ENCODE measurements around the gene MYO9A.

The MYO9A gene

DNA sequence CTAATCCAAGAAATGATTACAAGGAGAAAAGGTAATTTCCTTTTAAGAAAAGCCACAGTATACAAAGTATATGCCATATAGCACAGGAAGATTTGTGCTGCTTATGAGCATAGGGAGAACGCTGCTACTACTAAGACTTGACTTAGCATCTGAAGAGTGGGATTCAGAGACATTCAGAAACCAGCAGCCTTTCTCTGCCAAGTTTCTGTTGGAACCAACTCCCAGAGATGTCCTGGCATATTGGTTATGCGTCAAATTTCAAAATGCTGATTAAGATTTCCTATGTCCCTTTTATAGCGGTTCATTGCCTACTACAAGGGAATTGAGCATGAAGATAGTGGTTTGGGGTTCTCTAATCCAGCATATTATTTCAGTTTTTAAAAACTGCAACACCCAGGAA is 302.6 kb downstream of the MYO9A start:
- H3K27ac ChIP-seq (ENCODE audit: insufficient read depth, low read depth, low read length, poor library complexity, severe bottlenecking): no peak overlapping the region
- H3K36me3 ChIP-seq (ENCODE audit: control insufficient read depth, insufficient read depth, low read length): no peaks in the 10 kb centered on the region
- no peaks in the 10 kb centered on the region for H3K27me3 ChIP-seq (ENCODE audit: control insufficient read depth, insufficient read depth, low read length, poor library complexity, severe bottlenecking)
- H3K9me3 ChIP-seq (ENCODE audit: control insufficient read depth, low read length): no peaks in the 10 kb centered on the region
- H3K4me3 ChIP-seq (ENCODE audit: insufficient read depth, low read depth, low read length): no peak overlapping the region
- no peaks in the 10 kb centered on the region for H3K4me1 ChIP-seq (ENCODE audit: control insufficient read depth, insufficient read depth, low read length)
- WGBS, 2 experiments: 97% methylated on average over 3 of the region's 3 CpGs

GRCh38 chr15:71813723-71814470 is 304.1 kb downstream of the MYO9A start:
- H3K4me1 ChIP-seq (ENCODE audit: control insufficient read depth, insufficient read depth, low read length): no peaks in the 10 kb centered on the region
- WGBS, 2 experiments: 93% methylated on average over 9 of the region's 9 CpGs
- H3K36me3 ChIP-seq (ENCODE audit: control insufficient read depth, insufficient read depth, low read length): no peaks in the 10 kb centered on the region
- H3K4me3 ChIP-seq (ENCODE audit: insufficient read depth, low read depth, low read length): no peak overlapping the region
- no peak overlapping the region for H3K27ac ChIP-seq (ENCODE audit: insufficient read depth, low read depth, low read length, poor library complexity, severe bottlenecking)
- H3K27me3 ChIP-seq (ENCODE audit: control insufficient read depth, insufficient read depth, low read length, poor library complexity, severe bottlenecking): no peaks in the 10 kb centered on the region
- no peaks in the 10 kb centered on the region for H3K9me3 ChIP-seq (ENCODE audit: control insufficient read depth, low read length)

DNA sequence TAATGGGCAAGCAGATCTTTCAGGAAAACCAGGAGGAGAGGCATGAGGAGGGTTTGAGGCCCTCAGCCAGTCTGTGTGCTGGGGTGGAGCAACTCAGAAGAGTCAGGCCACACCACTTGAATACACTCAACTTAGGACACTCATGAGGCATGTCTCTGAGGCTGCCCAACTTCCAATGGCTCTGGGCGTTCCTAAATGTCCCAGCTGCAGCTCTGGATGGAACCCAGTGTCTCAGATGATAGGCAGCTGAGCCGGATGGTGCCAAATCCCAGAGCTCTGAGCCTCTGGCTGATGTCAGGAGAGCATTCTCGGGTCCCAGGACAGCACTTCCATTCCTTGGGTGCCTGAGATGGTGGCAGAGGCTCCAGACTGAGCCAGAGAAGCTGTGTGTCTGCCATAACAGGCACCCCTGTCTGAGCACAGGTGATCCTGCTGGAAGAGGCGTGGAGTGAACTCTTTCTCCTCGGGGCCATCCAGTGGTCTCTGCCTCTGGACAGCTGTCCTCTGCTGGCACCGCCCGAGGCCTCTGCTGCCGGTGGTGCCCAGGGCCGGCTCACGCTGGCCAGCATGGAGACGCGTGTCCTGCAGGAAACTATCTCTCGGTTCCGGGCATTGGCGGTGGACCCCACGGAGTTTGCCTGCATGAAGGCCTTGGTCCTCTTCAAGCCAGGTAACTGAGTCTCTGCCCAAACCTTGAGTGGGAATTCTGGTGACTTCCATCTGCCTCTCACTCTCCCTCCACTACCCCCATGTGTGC is 304.8 kb downstream of the MYO9A start:
- H3K27ac ChIP-seq (ENCODE audit: insufficient read depth, low read depth, low read length, poor library complexity, severe bottlenecking): no peak overlapping the region
- H3K36me3 ChIP-seq (ENCODE audit: control insufficient read depth, insufficient read depth, low read length): no peaks in the 10 kb centered on the region
- WGBS, 2 experiments: 94 to 95% methylated on average over 16 of the region's 16 CpGs
- H3K4me1 ChIP-seq (ENCODE audit: control insufficient read depth, insufficient read depth, low read length): peaks cover 6% of the 10 kb centered on the region
- H3K9me3 ChIP-seq (ENCODE audit: control insufficient read depth, low read length): no peaks in the 10 kb centered on the region
- no peaks in the 10 kb centered on the region for H3K27me3 ChIP-seq (ENCODE audit: control insufficient read depth, insufficient read depth, low read length, poor library complexity, severe bottlenecking)
- H3K4me3 ChIP-seq (ENCODE audit: insufficient read depth, low read depth, low read length): no peak overlapping the region

GRCh38 chr15:71811752-71812735 is 305.9 kb downstream of the MYO9A start:
- 92 to 94% methylated on average over 38 of the region's 38 CpGs for WGBS, 2 experiments
- Histone ChIP-seq H3K4me3 (ENCODE audit: insufficient read depth, low read depth, low read length) (no peak overlapping the region), H3K27ac (ENCODE audit: insufficient read depth, low read depth, low read length, poor library complexity, severe bottlenecking) (no peak overlapping the region), H3K9me3 (ENCODE audit: control insufficient read depth, low read length) (no peaks in the 10 kb centered on the region), H3K27me3 (ENCODE audit: control insufficient read depth, insufficient read depth, low read length, poor library complexity, severe bottlenecking) (no peaks in the 10 kb centered on the region), H3K4me1 (ENCODE audit: control insufficient read depth, insufficient read depth, low read length) (peaks cover 17% of the 10 kb centered on the region), H3K36me3 (ENCODE audit: control insufficient read depth, insufficient read depth, low read length) (no peaks in the 10 kb centered on the region)

- Histone ChIP-seq H3K36me3 (ENCODE audit: control insufficient read depth, insufficient read depth, low read length) (no peaks in the 10 kb centered on the region), H3K4me1 (ENCODE audit: control insufficient read depth, insufficient read depth, low read length) (peaks cover 25% of the 10 kb centered on the region), H3K4me3 (ENCODE audit: insufficient read depth, low read depth, low read length) (no peak overlapping the region), H3K27me3 (ENCODE audit: control insufficient read depth, insufficient read depth, low read length, poor library complexity, severe bottlenecking) (no peaks in the 10 kb centered on the region), H3K27ac (ENCODE audit: insufficient read depth, low read depth, low read length, poor library complexity, severe bottlenecking) (no peak overlapping the region), H3K9me3 (ENCODE audit: control insufficient read depth, low read length) (no peaks in the 10 kb centered on the region)
- WGBS, 2 experiments: 88 to 90% methylated on average over 27 of the region's 27 CpGs
Measured at GRCh38 chr15:71811036-71811736, 306.8 kb downstream of the MYO9A start.

DNA sequence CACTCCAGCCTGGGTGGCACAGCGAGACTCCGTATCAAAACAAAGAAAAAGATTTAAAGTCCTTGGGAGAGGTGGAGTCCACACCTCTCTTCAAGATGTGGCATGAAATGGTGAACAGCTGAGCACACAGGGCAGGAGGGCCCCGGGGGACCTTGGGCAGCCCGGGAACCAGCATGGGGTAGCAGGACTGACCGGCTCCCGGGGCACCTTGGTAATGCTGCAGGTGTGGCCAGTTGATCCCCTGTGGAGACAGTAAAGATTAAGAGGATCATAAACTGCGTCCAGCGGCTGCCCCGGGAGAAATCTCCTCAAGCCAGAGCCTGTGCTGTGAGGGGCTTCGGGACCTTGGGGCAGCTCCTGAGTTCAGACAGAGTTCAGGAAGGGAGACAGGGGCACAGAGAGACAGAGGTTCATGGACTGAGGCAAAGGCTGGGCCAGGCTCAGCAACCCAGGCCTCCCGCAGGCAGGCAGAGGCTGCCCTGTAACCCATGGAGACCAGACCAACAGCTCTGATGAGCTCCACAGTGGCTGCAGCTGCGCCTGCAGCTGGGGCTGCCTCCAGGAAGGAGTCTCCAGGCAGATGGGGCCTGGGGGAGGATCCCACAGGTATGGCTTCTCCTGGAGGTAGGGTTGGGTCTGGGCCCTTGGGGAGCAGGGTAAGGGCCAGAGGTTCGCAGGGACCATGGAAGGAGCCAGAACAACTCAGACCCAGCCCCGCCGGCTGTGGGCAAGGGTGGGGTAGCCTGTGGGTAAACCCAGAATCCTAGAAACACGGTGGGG is 307.5 kb downstream of the MYO9A start, which contains the start of gene NR2E3:
TSS of gene NR2E3 (plus strand) at position 299 of the 780 bp plus-strand sequence. CDS start at position 489, 190 bp downstream.
- Histone ChIP-seq H3K36me3 (ENCODE audit: control insufficient read depth, insufficient read depth, low read length) (no peaks in the 10 kb centered on the region), H3K9me3 (ENCODE audit: control insufficient read depth, low read length) (no peaks in the 10 kb centered on the region), H3K4me3 (ENCODE audit: insufficient read depth, low read depth, low read length) (no peak within 1 kb of the TSS), H3K4me1 (ENCODE audit: control insufficient read depth, insufficient read depth, low read length) (peaks cover 25% of the 10 kb centered on the region), H3K27me3 (ENCODE audit: control insufficient read depth, insufficient read depth, low read length, poor library complexity, severe bottlenecking) (no peaks in the 10 kb centered on the region), H3K27ac (ENCODE audit: insufficient read depth, low read depth, low read length, poor library complexity, severe bottlenecking) (no peak within 1 kb of the TSS)
- 82 to 85% methylated on average over 16 of the region's 16 CpGs for WGBS, 2 experiments

GRCh38 chr15:71809346-71809745 is 308.6 kb downstream of the MYO9A start:
- Histone ChIP-seq H3K4me3 (ENCODE audit: insufficient read depth, low read depth, low read length) (no peak overlapping the region), H3K27me3 (ENCODE audit: control insufficient read depth, insufficient read depth, low read length, poor library complexity, severe bottlenecking) (no peaks in the 10 kb centered on the region), H3K4me1 (ENCODE audit: control insufficient read depth, insufficient read depth, low read length) (peaks cover 25% of the 10 kb centered on the region), H3K27ac (ENCODE audit: insufficient read depth, low read depth, low read length, poor library complexity, severe bottlenecking) (no peak overlapping the region), H3K36me3 (ENCODE audit: control insufficient read depth, insufficient read depth, low read length) (no peaks in the 10 kb centered on the region), H3K9me3 (ENCODE audit: control insufficient read depth, low read length) (no peaks in the 10 kb centered on the region)
- WGBS, 2 experiments: 84 to 85% methylated on average over 8 of the region's 8 CpGs

GRCh38 chr15:71808311-71809020 is 309.5 kb downstream of the MYO9A start:
- no peaks in the 10 kb centered on the region for H3K9me3 ChIP-seq (ENCODE audit: control insufficient read depth, low read length)
- H3K4me1 ChIP-seq (ENCODE audit: control insufficient read depth, insufficient read depth, low read length): peaks cover 25% of the 10 kb centered on the region
- H3K27ac ChIP-seq (ENCODE audit: insufficient read depth, low read depth, low read length, poor library complexity, severe bottlenecking): no peak overlapping the region
- no peaks in the 10 kb centered on the region for H3K36me3 ChIP-seq (ENCODE audit: control insufficient read depth, insufficient read depth, low read length)
- no peak overlapping the region for H3K4me3 ChIP-seq (ENCODE audit: insufficient read depth, low read depth, low read length)
- 89 to 90% methylated on average over 18 of the region's 18 CpGs for WGBS, 2 experiments
- no peaks in the 10 kb centered on the region for H3K27me3 ChIP-seq (ENCODE audit: control insufficient read depth, insufficient read depth, low read length, poor library complexity, severe bottlenecking)
